ENCODE data around the gene SVOPL.

DNA sequence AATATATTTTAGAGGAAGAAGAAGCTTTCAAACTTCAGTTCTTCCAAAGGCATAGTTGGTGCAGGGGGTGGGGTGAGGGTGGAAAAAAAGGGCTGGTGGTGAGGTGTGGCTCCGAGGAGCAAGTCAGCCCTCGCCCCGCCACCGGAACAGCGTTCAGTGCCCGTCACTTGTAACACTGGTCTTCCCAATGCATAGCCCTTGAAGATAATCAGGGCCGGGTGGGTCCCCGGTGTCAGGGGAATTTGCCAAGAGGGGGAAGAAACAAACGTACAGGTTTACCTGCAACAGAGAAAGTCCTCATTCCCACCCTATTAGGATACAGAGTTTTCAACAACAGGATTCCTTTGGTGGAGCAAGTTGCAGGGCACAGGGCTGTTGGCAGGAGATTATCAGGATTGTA is 1.5 kb downstream of the SVOPL start:
- TF ChIP-seq POLR2A (IDR thresholded peaks at IDR 0.05), result no peak
- TF ChIP-seq CTCF (IDR thresholded peaks at IDR 0.05), result no peak

Measured in heart left ventricle (tissue), 13 donors.